Measurements from ENCODE around the gene PAQR4.

Gene PAQR4

DNA sequence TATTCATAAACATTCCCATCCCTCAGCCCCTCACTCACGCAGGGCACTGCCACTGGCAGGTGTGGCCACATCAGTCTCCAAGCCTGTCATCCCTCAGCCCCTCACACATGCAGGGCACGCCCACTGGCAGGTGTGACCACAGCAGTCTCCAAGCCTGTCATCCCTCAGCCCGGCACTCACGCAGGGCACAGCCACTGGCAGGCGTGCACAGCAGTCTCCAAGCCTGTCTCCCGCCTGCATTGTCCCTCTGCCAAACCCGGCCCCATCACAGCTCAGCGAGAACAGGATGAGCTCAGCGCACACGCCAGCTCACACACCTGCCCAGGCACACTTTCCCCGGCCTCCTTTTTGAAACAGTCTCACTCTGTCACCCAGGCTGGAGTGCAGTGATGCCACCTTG, 16.5 kb upstream of the PAQR4 start:
- ATAC-seq (replicated peaks) (no peak), DNase-seq (no peak)
- no peak overlapping the region for H3K27ac Mint-ChIP-seq
- no peaks in the 10 kb centered on the region for H3K4me1 Mint-ChIP-seq (ENCODE audit: low read depth in 2 of 2)
- peaks cover 17 to 29% of the 10 kb centered on the region in 2 donors for H3K27me3 Mint-ChIP-seq
- H3K4me3 Mint-ChIP-seq = no peak overlapping the region
- H3K9me3 Mint-ChIP-seq = no peaks in the 10 kb centered on the region
- peaks cover 6% of the 10 kb centered on the region for H3K36me3 Mint-ChIP-seq (ENCODE audit: insufficient read depth)

DNA sequence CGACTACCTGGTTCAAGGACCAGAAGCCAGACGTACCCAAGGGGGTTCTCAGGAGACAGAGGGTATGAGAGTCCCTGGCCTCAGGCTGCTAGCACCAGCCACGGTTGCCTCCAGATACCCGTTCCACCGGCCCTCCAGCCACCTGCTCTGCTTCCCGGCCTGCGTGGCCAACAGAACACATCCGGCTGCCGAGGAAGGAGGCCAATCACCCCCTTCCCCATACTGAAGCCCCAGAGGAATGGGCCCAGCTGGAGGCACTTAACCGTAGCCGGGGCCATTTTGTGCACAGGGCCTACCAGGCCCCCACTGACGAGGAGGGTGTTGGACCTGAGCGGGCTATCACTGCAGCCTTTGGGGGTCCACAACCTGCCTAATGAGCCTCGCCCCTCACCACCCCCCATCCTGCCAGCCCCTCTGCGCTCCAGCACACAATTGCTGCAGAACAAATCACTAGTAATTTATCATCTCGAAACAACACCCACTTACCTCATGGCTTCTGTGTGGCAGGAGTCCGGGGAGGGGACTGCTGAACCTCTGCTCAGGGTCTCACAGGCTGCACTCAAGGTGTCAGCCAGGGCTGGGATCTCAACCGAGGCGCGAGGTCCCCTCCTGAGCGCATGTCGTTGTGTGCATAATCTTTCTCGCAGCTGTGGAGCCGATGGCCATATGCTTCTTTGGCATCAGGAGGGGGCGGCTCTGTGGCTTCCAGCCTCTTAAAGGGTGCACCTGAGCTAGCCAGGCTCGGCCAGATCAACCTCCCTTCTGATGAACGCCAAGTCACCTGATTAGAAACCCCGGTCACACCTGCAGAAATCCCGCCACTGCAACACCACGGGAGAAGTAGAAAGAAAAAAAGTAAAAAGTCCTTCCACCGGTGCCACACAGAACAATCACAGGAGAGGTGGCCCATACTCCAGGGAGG, 15.2 kb upstream of the PAQR4 start:
- H3K36me3 Mint-ChIP-seq (ENCODE audit: insufficient read depth) = peaks cover 2% of the 10 kb centered on the region
- H3K27me3 Mint-ChIP-seq = peaks cover 20 to 29% of the 10 kb centered on the region in 2 donors
- no peak overlapping the region for H3K4me3 Mint-ChIP-seq
- ATAC-seq (replicated peaks) (no peak), DNase-seq (no peak)
- H3K9me3 Mint-ChIP-seq = no peaks in the 10 kb centered on the region
- H3K27ac Mint-ChIP-seq = no peak overlapping the region
- H3K4me1 Mint-ChIP-seq (ENCODE audit: low read depth in 2 of 2) = no peaks in the 10 kb centered on the region

DNA sequence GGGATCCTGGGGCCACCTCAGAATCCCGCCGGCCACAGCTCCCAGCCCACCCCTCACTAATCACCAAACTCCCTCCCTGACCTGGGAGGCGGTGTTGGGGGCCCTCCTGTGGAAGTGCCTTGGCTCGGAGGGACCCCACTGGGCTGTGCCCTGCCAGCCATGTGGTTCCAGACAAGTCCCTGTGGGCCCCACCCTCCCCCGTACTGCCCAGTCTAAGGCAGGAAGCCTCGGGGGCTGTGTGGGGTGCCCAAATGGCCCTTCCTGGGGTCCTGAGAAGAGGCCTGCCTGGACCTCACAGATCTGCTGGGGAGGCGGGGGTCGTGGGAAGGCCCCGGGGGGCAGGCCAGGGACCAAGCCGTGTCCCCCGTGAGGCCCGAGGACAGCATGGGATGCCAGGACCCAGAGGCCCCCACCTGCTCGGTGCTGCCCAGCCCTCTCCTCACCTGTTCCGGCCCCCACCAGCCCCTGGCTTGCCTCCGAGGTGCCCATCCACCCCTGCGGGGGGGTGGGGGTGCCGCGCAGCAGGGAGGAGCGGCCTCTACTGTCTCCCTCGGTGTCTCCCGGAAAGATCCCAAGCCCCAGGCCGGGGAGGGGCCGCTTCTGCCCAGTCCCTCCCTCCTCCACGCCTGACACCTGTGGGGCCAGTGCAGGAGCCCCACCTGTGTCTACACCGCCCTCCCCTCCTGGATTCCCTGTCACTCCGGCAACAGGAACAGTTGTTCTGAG, 14.3 kb upstream of the PAQR4 start:
- no peak overlapping the region for H3K27ac Mint-ChIP-seq
- H3K27me3 Mint-ChIP-seq = peaks cover 26 to 33% of the 10 kb centered on the region in 2 donors
- no peaks in the 10 kb centered on the region for H3K4me1 Mint-ChIP-seq (ENCODE audit: low read depth in 2 of 2)
- peaks cover 2% of the 10 kb centered on the region for H3K36me3 Mint-ChIP-seq (ENCODE audit: insufficient read depth)
- DNase-seq (no peak), ATAC-seq (replicated peaks) (no peak)
- H3K4me3 Mint-ChIP-seq = no peak overlapping the region
- H3K9me3 Mint-ChIP-seq = no peaks in the 10 kb centered on the region

DNA sequence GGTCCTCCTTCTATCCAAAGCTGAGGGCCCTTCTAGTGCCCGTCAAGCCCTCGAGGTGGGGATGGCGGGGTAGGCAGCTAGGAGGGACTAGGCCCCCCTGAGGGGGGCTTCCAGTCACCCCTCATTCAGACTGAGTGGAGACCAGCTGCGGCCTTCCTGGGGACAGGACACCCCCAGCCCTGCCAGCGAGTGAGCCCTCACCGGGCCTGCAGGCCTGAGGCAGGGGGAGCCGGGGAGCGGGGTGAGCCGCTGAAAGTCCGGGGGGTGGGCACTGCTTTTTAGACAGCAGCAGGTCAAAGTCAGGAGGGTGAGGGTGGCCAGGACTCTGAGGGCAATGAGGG, 13.7 kb upstream of the PAQR4 start:
- H3K27ac Mint-ChIP-seq = no peak overlapping the region
- H3K4me1 Mint-ChIP-seq (ENCODE audit: low read depth in 2 of 2) = no peaks in the 10 kb centered on the region
- H3K36me3 Mint-ChIP-seq (ENCODE audit: insufficient read depth) = peaks cover 5% of the 10 kb centered on the region
- DNase-seq = no peak
- H3K27me3 Mint-ChIP-seq = peaks cover 32 to 38% of the 10 kb centered on the region in 2 donors
- no peak for ATAC-seq (replicated peaks)
- H3K9me3 Mint-ChIP-seq = no peaks in the 10 kb centered on the region
- H3K4me3 Mint-ChIP-seq = no peak overlapping the region

GRCh38 chr16:2955779-2956578, 13.2 kb upstream of the PAQR4 start:
- H3K4me3 Mint-ChIP-seq = no peak overlapping the region
- H3K36me3 Mint-ChIP-seq (ENCODE audit: insufficient read depth) = peaks cover 5% of the 10 kb centered on the region
- ATAC-seq (replicated peaks) (no peak), DNase-seq (no peak)
- H3K4me1 Mint-ChIP-seq (ENCODE audit: low read depth in 2 of 2) = no peaks in the 10 kb centered on the region
- peaks cover 33 to 43% of the 10 kb centered on the region in 2 donors for H3K27me3 Mint-ChIP-seq
- H3K27ac Mint-ChIP-seq = no peak overlapping the region
- no peaks in the 10 kb centered on the region for H3K9me3 Mint-ChIP-seq

- peaks cover 5% of the 10 kb centered on the region for H3K36me3 Mint-ChIP-seq (ENCODE audit: insufficient read depth)
- H3K27me3 Mint-ChIP-seq = peaks cover 35 to 47% of the 10 kb centered on the region in 2 donors
- DNase-seq = no peak
- no peak overlapping the region for H3K4me3 Mint-ChIP-seq
- H3K4me1 Mint-ChIP-seq (ENCODE audit: low read depth in 2 of 2) = peaks cover under 1% of the 10 kb centered on the region in 2 donors
- no peak for ATAC-seq (replicated peaks)
- no peaks in the 10 kb centered on the region for H3K9me3 Mint-ChIP-seq
- no peak overlapping the region for H3K27ac Mint-ChIP-seq
Observed at GRCh38 chr16:2956579-2956956, 12.6 kb upstream of the PAQR4 start.

DNA sequence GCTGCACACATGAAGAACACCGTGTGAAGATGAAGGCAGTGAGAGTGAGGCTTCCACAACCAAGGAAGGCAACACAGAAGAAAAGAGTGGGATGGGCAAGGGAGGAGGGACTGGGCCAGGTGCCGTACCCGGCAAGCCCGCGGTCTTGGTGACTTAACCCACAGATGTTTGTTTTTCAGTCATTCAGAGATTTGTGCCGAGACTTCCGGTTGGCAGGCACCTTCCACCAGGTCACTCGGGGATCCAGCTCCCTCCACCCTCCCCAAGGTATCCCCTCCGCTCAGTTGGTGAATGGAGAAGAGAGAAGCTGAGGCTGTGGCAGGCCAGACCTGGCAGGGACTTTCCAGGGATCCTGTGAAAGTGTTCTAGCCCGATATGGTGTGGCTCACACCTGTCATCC, 9.9 kb upstream of the PAQR4 start:
- no peak for DNase-seq
- no peak overlapping the region for H3K4me3 Mint-ChIP-seq
- peaks cover 45 to 69% of the 10 kb centered on the region in 2 donors for H3K27me3 Mint-ChIP-seq
- H3K9me3 Mint-ChIP-seq = no peaks in the 10 kb centered on the region
- no peak overlapping the region for H3K27ac Mint-ChIP-seq
- ATAC-seq (replicated peaks) = no peak
- H3K4me1 Mint-ChIP-seq (ENCODE audit: low read depth in 2 of 2) = peaks cover 7 to 9% of the 10 kb centered on the region in 2 donors
- peaks cover 5% of the 10 kb centered on the region for H3K36me3 Mint-ChIP-seq (ENCODE audit: insufficient read depth)

- Mint-ChIP-seq H3K27me3 (peaks cover 44 to 70% of the 10 kb centered on the region in 2 donors), H3K36me3 (ENCODE audit: insufficient read depth) (peaks cover 5% of the 10 kb centered on the region), H3K4me3 (no peak overlapping the region), H3K4me1 (ENCODE audit: low read depth in 2 of 2) (peaks cover 10 to 14% of the 10 kb centered on the region in 2 donors), H3K27ac (no peak overlapping the region), H3K9me3 (no peaks in the 10 kb centered on the region)
- no peak for ATAC-seq (replicated peaks)
- DNase-seq = no peak
Observed at GRCh38 chr16:2960183-2961010, 8.8 kb upstream of the PAQR4 start.

- Mint-ChIP-seq H3K36me3 (ENCODE audit: insufficient read depth) (peaks cover 2% of the 10 kb centered on the region), H3K27ac (no peak overlapping the region), H3K4me1 (ENCODE audit: low read depth in 2 of 2) (peaks cover 10 to 15% of the 10 kb centered on the region in 2 donors), H3K9me3 (no peaks in the 10 kb centered on the region), H3K27me3 (peaks cover 32 to 51% of the 10 kb centered on the region in 2 donors), H3K4me3 (peak overlapping the region in 1 of 2 donors; percentile 14)
- ATAC-seq (replicated peaks) (no peak), DNase-seq (no peak)
Observed at GRCh38 chr16:2962334-2963073, 6.6 kb upstream of the PAQR4 start.

DNA sequence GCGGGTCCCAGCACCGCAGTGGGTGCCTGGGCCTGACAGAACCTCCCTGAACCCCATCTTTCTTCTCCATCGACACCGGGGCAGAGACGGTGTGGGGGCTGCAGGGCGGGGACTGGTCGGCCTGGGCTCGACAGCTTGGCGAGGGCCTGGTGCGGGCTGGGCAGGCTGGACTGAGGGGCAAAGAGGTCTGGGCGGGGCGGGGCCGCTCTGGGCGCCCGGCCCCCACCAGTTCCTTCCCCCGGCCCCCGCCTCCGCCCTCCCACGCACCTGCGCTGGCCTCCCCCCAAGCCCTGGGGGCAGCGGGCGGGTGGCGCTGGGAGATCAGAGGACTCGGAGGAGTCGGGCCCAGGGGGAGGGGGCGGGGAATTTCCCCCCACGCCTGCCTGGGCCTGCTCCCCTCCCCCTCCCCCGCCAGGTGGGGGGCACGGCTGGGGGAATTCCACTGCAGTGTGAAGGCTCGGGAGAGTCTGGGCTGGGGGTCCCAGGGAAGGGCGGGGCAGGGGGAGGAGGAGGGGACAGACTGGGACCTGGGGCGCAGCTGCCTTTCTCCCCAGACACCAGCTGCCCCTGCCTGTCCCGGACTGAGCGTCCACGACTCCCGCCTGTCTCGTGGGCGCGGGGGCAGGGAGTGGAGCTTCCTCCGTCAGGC, 6.0 kb upstream of the PAQR4 start:
- DNase-seq (no peak), ATAC-seq (replicated peaks) (peak; percentile 12)
- peaks cover 14 to 19% of the 10 kb centered on the region in 2 donors for H3K4me1 Mint-ChIP-seq (ENCODE audit: low read depth in 2 of 2)
- H3K27ac Mint-ChIP-seq = no peak overlapping the region
- H3K9me3 Mint-ChIP-seq = no peaks in the 10 kb centered on the region
- H3K4me3 Mint-ChIP-seq = peak overlapping the region; percentile 78 to 80
- peaks cover 2% of the 10 kb centered on the region for H3K36me3 Mint-ChIP-seq (ENCODE audit: insufficient read depth)
- H3K27me3 Mint-ChIP-seq = peaks cover 37 to 56% of the 10 kb centered on the region in 2 donors

GRCh38 chr16:2963723-2964474, 5.2 kb upstream of the PAQR4 start, which contains the start of gene KREMEN2:
TSS of gene KREMEN2 (plus strand) at chr16:2964275. CDS start at chr16:2964521, 246 bp downstream.
- Mint-ChIP-seq H3K4me1 (ENCODE audit: low read depth in 2 of 2) (peaks cover 15 to 26% of the 10 kb centered on the region in 2 donors), H3K36me3 (ENCODE audit: insufficient read depth) (peaks cover 2% of the 10 kb centered on the region), H3K27ac (peak within 1 kb of the TSS in 1 of 2 donors; percentile 53), H3K4me3 (peak within 1 kb of the TSS; percentile 78 to 80), H3K27me3 (peaks cover 38 to 61% of the 10 kb centered on the region in 2 donors), H3K9me3 (no peaks in the 10 kb centered on the region)
- peak in 1 of 3 experiments; percentile 29 for DNase-seq
- no peak for ATAC-seq (replicated peaks)
